H1 (cell line): ENCODE results near the gene NTRK2. TPM values are rescaled to one million over a fixed set of nuclear protein-coding genes. Genes with fewer than 3 reads are reported as not detected.

Experiments
- ATF3 ChIP-seq: IDR thresholded peaks from 2 replicates; pipeline ENCODE4 v1.6.1; 2011; ENCODE audit warnings: low read depth, mild to moderate bottlenecking, low read length; ENCODE audit not compliant: insufficient read depth
- CHD7 ChIP-seq: fragments of 300-600 bp; sonication (generic); IDR thresholded peaks from 2 replicates; pipeline ENCODE4 v1.7.1; 2012; ENCODE audit warnings: low read length, moderate library complexity, mild to moderate bottlenecking, inconsistent platforms; ENCODE audit not compliant: insufficient replicate concordance
- KDM5A ChIP-seq: fragments of 200-600 bp; IDR thresholded peaks from 2 replicates; pipeline ENCODE4 v1.7.1; 2012; ENCODE audit warnings: mild to moderate bottlenecking, low read length, inconsistent platforms, mixed read lengths
- NRF1 ChIP-seq: IDR thresholded peaks from 2 replicates; pipeline ENCODE4 v1.6.1; 2011; ENCODE audit warnings: mild to moderate bottlenecking, low read depth, low read length, improper control_type of control experiment
- PHF8 ChIP-seq: fragments of 200-600 bp; sonication (generic); conservative IDR thresholded peaks from 2 replicates; pipeline ENCODE4 v1.7.1; 2012; ENCODE audit warnings: low read depth, mild to moderate bottlenecking, inconsistent platforms, low read length, moderate library complexity
- POU5F1 ChIP-seq: IDR thresholded peaks from 2 replicates; pipeline ENCODE4 v1.6.1; 2011; ENCODE audit warnings: low read depth, mild to moderate bottlenecking, low read length, moderate library complexity
- RAD21 ChIP-seq, 2 experiments: IDR thresholded peaks in 1 of 2; conservative IDR thresholded peaks in 1 of 2; 2 replicates each; pipeline ENCODE4 v1.6.1; 2011; ENCODE audit warnings: low read depth in 2 of 2, low read length in 2 of 2, improper control_type of control experiment in 1 of 2, inconsistent platforms in 1 of 2, mild to moderate bottlenecking in 1 of 2, moderate library complexity in 1 of 2
- RBBP5 ChIP-seq: IDR thresholded peaks from 2 replicates; pipeline ENCODE4 v1.7.1; 2012; ENCODE audit warnings: low read depth, mild to moderate bottlenecking, inconsistent platforms, low read length, moderate library complexity, borderline replicate concordance
- SIX5 ChIP-seq: IDR thresholded peaks from 2 replicates; pipeline ENCODE4 v1.6.1; 2011; ENCODE audit warnings: mild to moderate bottlenecking, low read depth, low read length
- SP1 ChIP-seq: IDR thresholded peaks from 2 replicates; pipeline ENCODE4 v1.6.1; 2011; ENCODE audit warnings: low read depth, low read length
- SRF ChIP-seq: IDR thresholded peaks from 2 replicates; pipeline ENCODE4 v1.6.1; 2011; ENCODE audit warnings: mild to moderate bottlenecking, low read depth, low read length, moderate library complexity
- TAF1 ChIP-seq: IDR thresholded peaks from 2 replicates; pipeline ENCODE4 v1.6.1; 2011; ENCODE audit warnings: mild to moderate bottlenecking, low read depth, low read length
- polyA plus RNA-seq, 7 experiments: library from polyadenylated mRNA; depleted of rRNA in 3 of 7; stranded (reverse) in 5 of 7; unstranded in 2 of 7; fragments of >200 nt in 5 of 7; fragments of 200-250 nt in 2 of 7; gene quantifications; 1 replicate in 5 of 7; 2 replicates in 1 of 7; 4 replicates in 1 of 7; pipeline versions ENCODE4 v1.2.1 to v1.2.3, GENCODE V29; 2011 to 2013; ENCODE audit warnings: missing spikeins in 2 of 7, mixed read lengths in 2 of 7
- total RNA-seq: library from RNA; stranded (reverse); fragmentation: NEBNext Ultra II Directional; extraction: Animal tissue kit (Norgen Biotek cat#: 25700); gene quantifications from 2 replicates; pipeline ENCODE4 v1.2.1, GENCODE V29; 2021

NTRK2 gene
- total and polyA plus RNA-seq, 2 of the 8 experiments (the other 6 are each of a cell fraction or from before 2014, with no cell fraction given): 0.03 to 0.04 TPM

GRCh38 chr9:84756171-84756570 is 86.6 kb downstream of the NTRK2 start (continued):
- TF ChIP-seq CHD7: no peak
- no peak for TF ChIP-seq SIX5
- TF ChIP-seq SP1: no peak
- TF ChIP-seq RBBP5: no peak
- TF ChIP-seq TAF1: no peak
- TF ChIP-seq SRF: no peak
- no peak for TF ChIP-seq PHF8
- TF ChIP-seq NRF1: no peak
- TF ChIP-seq RAD21 (IDR thresholded peaks at IDR 0.05 in 1 of 2, conservative IDR thresholded peaks at IDR 0.05 in 1 of 2; ENCODE audit: low read depth in 2 of 2, low read length in 2 of 2): no peak
- no peak for TF ChIP-seq POU5F1
- TF ChIP-seq KDM5A: no peak
- no peak for TF ChIP-seq ATF3
